ENCODE results near the gene ZNF341. TPM values are rescaled to one million over a fixed set of nuclear protein-coding genes. Genes with fewer than 3 reads are reported as not detected.
A peak's percentile ranks its signal among the peaks of the same experiment; 100 is the strongest.

The ZNF341 gene
- total and polyA plus RNA-seq, 9 of the 15 experiments (the other 6 are each of a cell fraction or from before 2014, with no cell fraction given): 0.08 to 2.6 (median 1.0) TPM

- TF ChIP-seq ZBTB11 (CRISPR knock-in tag; IDR thresholded peaks at IDR 0.05) (peak in 1 of 3 experiments; percentile 87; a peak in 2 of 6 replicates), HNRNPUL1 (IDR thresholded peaks at IDR 0.05; ENCODE audit: low read length) (no peak), SMARCA4 (IDR thresholded peaks at IDR 0.05) (no peak), BCOR (IDR thresholded peaks at IDR 0.05) (no peak), RBM22 (IDR thresholded peaks at IDR 0.05; ENCODE audit: low read depth, low read length, poor library complexity, severe bottlenecking) (no peak), WHSC1 (IDR thresholded peaks at IDR 0.05; ENCODE audit: low read length) (no peak), ERF (CRISPR knock-in tag; IDR thresholded peaks at IDR 0.05) (0 out of 2 replicates have a peak, but pooled peaks have one; percentile 41), PML (IDR thresholded peaks at IDR 0.05; ENCODE audit: low read length) (no peak; the same call in 1 of the 2 replicates), SRSF1 (IDR thresholded peaks at IDR 0.05; ENCODE audit: low read depth, low read length) (no peak), ZNF197 (CRISPR knock-in tag; IDR thresholded peaks at IDR 0.05; ENCODE audit: low read depth) (peak; percentile 98; the same call in 1 of the 2 replicates), XRCC5 (IDR thresholded peaks at IDR 0.05; ENCODE audit: low read depth, low read length) (0 out of 2 replicates have a peak, but pooled peaks have one; percentile 30), KLF16 (IDR thresholded peaks at IDR 0.05) (no peak), RCOR1 (IDR thresholded peaks at IDR 0.05; ENCODE audit: borderline replicate concordance in 1 of 2, low read depth in 2 of 2, low read length in 2 of 2) (no peak), HDAC3 (IDR thresholded peaks at IDR 0.05; ENCODE audit: borderline replicate concordance, partially characterized antibody) (no peak), ZNF174 (CRISPR knock-in tag; IDR thresholded peaks at IDR 0.05) (no peak), MAFK (IDR thresholded peaks at IDR 0.05; ENCODE audit: low read length) (no peak), ARID2 (IDR thresholded peaks at IDR 0.05) (no peak)
- TF ChIP-seq, protein P1, sequence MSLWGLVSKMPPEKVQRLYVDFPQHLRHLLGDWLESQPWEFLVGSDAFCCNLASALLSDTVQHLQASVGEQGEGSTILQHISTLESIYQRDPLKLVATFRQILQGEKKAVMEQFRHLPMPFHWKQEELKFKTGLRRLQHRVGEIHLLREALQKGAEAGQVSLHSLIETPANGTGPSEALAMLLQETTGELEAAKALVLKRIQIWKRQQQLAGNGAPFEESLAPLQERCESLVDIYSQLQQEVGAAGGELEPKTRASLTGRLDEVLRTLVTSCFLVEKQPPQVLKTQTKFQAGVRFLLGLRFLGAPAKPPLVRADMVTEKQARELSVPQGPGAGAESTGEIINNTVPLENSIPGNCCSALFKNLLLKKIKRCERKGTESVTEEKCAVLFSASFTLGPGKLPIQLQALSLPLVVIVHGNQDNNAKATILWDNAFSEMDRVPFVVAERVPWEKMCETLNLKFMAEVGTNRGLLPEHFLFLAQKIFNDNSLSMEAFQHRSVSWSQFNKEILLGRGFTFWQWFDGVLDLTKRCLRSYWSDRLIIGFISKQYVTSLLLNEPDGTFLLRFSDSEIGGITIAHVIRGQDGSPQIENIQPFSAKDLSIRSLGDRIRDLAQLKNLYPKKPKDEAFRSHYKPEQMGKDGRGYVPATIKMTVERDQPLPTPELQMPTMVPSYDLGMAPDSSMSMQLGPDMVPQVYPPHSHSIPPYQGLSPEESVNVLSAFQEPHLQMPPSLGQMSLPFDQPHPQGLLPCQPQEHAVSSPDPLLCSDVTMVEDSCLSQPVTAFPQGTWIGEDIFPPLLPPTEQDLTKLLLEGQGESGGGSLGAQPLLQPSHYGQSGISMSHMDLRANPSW (CRISPR knock-in tag; IDR thresholded peaks at IDR 0.05): no peak
- TF ChIP-seq, protein P2, sequence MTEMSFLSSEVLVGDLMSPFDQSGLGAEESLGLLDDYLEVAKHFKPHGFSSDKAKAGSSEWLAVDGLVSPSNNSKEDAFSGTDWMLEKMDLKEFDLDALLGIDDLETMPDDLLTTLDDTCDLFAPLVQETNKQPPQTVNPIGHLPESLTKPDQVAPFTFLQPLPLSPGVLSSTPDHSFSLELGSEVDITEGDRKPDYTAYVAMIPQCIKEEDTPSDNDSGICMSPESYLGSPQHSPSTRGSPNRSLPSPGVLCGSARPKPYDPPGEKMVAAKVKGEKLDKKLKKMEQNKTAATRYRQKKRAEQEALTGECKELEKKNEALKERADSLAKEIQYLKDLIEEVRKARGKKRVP (CRISPR knock-in tag; IDR thresholded peaks at IDR 0.05): 0 out of 2 replicates have a peak, but pooled peaks have one; percentile 24
- TF ChIP-seq, protein P3, sequence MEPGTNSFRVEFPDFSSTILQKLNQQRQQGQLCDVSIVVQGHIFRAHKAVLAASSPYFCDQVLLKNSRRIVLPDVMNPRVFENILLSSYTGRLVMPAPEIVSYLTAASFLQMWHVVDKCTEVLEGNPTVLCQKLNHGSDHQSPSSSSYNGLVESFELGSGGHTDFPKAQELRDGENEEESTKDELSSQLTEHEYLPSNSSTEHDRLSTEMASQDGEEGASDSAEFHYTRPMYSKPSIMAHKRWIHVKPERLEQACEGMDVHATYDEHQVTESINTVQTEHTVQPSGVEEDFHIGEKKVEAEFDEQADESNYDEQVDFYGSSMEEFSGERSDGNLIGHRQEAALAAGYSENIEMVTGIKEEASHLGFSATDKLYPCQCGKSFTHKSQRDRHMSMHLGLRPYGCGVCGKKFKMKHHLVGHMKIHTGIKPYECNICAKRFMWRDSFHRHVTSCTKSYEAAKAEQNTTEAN (CRISPR knock-in tag; IDR thresholded peaks at IDR 0.05): no peak
These were observed 79.3 kb downstream of the ZNF341 start, which contains the start of gene CHMP4B (continued) for GRCh38 chr20:33810885-33811775.

Data from K562 (cell line).